Esophagus muscularis mucosa (tissue), 4 donors: Measurements from ENCODE around the gene MSANTD1. TPM values are rescaled to one million over a fixed set of nuclear protein-coding genes. Genes with fewer than 3 reads are reported as not detected.

Source experiments
- DNase-seq: peaks from one replicate; pipeline ENCODE4 v3.0.0-alpha.2; 2017; ENCODE audit errors: extremely low spot score
- H3K27ac ChIP-seq, 4 donors: fragments of 200-600 bp; sonication (generic); replicated peaks in 1 of 4; 1 replicate in 3 of 4; 2 replicates in 1 of 4; pipeline ENCODE4 v1.5.1; 2016 to 2019; ENCODE audit warnings: mild to moderate bottlenecking in 1 of 4
- H3K27me3 ChIP-seq, 4 donors: fragments of 200-600 bp; sonication (generic); one replicate each; pipeline versions ENCODE4 v1.5.1 to v1.6.0; 2016 to 2019
- H3K36me3 ChIP-seq, 4 donors: fragments of 200-600 bp; sonication (generic); one replicate each; pipeline ENCODE4 v1.5.1; 2016 to 2019
- H3K4me1 ChIP-seq, 4 donors: fragments of 200-600 bp; sonication (generic); one replicate each; pipeline ENCODE4 v1.5.1; 2016 to 2019
- H3K4me3 ChIP-seq, 4 donors: fragments of 200-600 bp; sonication (generic); 1 replicate in 2 of 4; 2 replicates in 2 of 4; pipeline ENCODE4 v1.5.1; 2016 to 2019; ENCODE audit warnings: mild to moderate bottlenecking in 4 of 4, moderate library complexity in 1 of 4
- H3K9me3 ChIP-seq, 4 donors: fragments of 200-600 bp; sonication (generic); 1 replicate in 3 of 4; 2 replicates in 1 of 4; pipeline ENCODE4 v1.5.1; 2016 to 2019
- CTCF ChIP-seq, 3 experiments: fragments of 200-600 bp in 2 of 3; fragments of 450-650 bp in 1 of 3; sonication (generic) in 2 of 3; IDR thresholded peaks; one replicate each; pipeline ENCODE4 v1.5.1; 2017 to 2019; ENCODE audit warnings: antibody characterized with exemption in 3 of 3, mild to moderate bottlenecking in 2 of 3, moderate library complexity in 1 of 3
- EP300 ChIP-seq: sonication (generic); formaldehyde crosslinking; IDR thresholded peaks from one replicate; pipeline ENCODE4 v1.6.1; 2017; ENCODE audit warnings: antibody characterized with exemption
- POLR2A ChIP-seq: fragments of 450-650 bp; IDR thresholded peaks from one replicate; pipeline ENCODE4 v1.6.1; 2017; ENCODE audit warnings: antibody characterized with exemption, moderate library complexity, mild to moderate bottlenecking, low read depth
- POLR2AphosphoS5 ChIP-seq, 2 donors: sonication (generic); formaldehyde crosslinking; IDR thresholded peaks; one replicate each; pipeline ENCODE4 v1.6.1; 2017; ENCODE audit warnings: antibody characterized with exemption in 2 of 2
- WGBS: methylation state at CpG from one replicate; pipeline ENCODE4 v1.1.5; 2018; 5-methylcytosine and 5-hydroxymethylcytosine counted together
- intact Hi-C: fragments of 100-400 bp; cut with DNase I; formaldehyde crosslinking; loops from one replicate; pipeline ENCODE4 v1.15.1; 2023
- total RNA-seq, 4 donors: library from RNA; depleted of rRNA; stranded (reverse); fragments of >200 nt; gene quantifications; one replicate each; pipeline versions ENCODE4 v1.1.0 to v1.2.1, GENCODE V29; 2016

Gene MSANTD1
- total RNA-seq, 4 donors from 2014 or later, result 0.06 to 0.83 (median 0.40) TPM

DNA sequence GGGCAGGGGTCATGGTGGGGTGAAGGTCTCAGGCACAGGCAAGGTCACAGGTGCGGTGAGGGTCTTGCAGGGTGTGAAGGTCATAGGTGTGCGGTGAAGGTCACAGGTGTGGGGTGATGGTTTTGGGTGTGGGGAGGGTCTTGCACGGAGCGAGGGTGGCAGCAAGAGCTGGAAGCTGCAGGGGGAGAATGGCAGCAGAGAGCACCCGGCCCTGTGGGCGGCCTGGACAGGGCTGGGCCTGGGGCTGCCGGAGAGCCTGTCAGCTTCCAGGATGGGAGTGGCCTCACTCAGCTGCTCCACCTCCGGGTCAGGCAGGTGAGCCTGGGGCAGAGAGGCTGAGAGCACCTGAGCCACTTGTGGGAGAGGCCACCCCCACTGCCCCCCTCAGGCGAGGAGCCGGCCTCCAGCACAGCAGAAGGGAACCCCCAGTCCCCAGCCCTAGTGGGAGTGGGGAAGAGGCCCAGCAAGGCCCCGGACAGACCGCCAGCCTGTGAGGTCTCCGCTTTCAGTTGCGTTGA, 1.5 kb downstream of the MSANTD1 start:
- peaks cover 0 to 7% (median 2%) of the 10 kb centered on the region in 4 donors for H3K36me3 ChIP-seq
- DNase-seq, result no peak
- no peaks in the 10 kb centered on the region for H3K9me3 ChIP-seq
- intact Hi-C loops, result no loop called here
- H3K27ac ChIP-seq, result no peak overlapping the region
- WGBS, result 85% methylated on average over 12 of the region's 14 CpGs
- no peaks in the 10 kb centered on the region for H3K4me1 ChIP-seq
- H3K27me3 ChIP-seq, result no peaks in the 10 kb centered on the region
- H3K4me3 ChIP-seq, result no peak overlapping the region
- TF ChIP-seq CTCF (IDR thresholded peaks at IDR 0.05) (no peak), EP300 (no peak), POLR2A (no peak), POLR2AphosphoS5 (IDR thresholded peaks at IDR 0.05) (no peak)

GRCh38 chr4:3250956-3251690, 2.2 kb downstream of the MSANTD1 start:
- no peaks in the 10 kb centered on the region for H3K27me3 ChIP-seq
- WGBS, result 93% methylated on average over 18 of the region's 19 CpGs
- H3K4me3 ChIP-seq, result no peak overlapping the region
- TF ChIP-seq EP300, result no peak
- no peak for TF ChIP-seq POLR2A
- no peak for TF ChIP-seq POLR2AphosphoS5 (IDR thresholded peaks at IDR 0.05)
- TF ChIP-seq CTCF (IDR thresholded peaks at IDR 0.05), result no peak
- no peak for DNase-seq
- H3K9me3 ChIP-seq, result no peaks in the 10 kb centered on the region
- H3K4me1 ChIP-seq, result no peaks in the 10 kb centered on the region
- intact Hi-C loops, result no loop called here
- peaks cover 0 to 14% (median 3%) of the 10 kb centered on the region in 4 donors for H3K36me3 ChIP-seq
- H3K27ac ChIP-seq, result no peak overlapping the region

DNA sequence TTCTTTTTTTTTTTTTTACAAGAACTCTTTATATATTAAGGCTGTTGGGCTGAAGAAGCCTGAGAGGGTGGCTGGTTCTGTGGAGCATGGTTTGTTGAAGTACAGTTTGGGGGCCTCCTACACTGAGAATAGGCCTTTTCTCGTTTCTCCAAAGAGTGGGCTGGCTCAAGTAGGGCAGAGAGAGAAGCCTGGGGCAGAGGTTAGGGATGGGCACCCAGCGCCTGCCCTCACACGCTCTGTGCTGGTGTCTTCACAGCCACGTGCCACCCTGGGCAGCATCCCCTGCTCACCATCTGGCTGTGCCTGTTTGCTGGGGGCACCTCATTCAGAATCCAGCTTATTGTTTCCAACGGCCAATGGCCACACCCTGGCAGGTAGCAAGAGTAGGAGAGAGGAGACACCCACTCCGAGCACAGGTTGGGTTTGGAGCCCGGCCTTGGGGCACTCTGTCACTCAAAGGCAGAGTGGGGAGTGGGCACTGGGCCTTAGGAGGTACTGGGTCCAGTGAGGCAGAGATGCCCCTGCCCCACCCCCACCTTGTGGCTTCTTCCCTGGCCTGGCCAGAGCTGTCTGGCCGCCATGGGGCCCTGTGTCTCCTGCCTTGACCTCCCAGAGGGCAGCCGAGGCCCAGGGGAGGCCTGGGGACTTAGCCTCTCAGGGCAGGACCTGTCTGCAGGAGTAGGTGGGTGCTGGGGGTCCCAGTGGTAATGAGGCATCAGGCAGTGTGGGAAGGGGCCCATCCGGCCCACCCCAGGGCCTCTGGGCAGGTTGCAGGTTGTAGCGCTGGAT, 2.9 kb downstream of the MSANTD1 start:
- intact Hi-C loops, result no loop called here
- DNase-seq, result no peak
- no peaks in the 10 kb centered on the region for H3K9me3 ChIP-seq
- TF ChIP-seq POLR2AphosphoS5 (IDR thresholded peaks at IDR 0.05) (no peak), EP300 (no peak), POLR2A (no peak), CTCF (IDR thresholded peaks at IDR 0.05) (no peak)
- H3K36me3 ChIP-seq, result peaks cover 0 to 17% (median 4%) of the 10 kb centered on the region in 4 donors
- H3K4me1 ChIP-seq, result no peaks in the 10 kb centered on the region
- no peak overlapping the region for H3K4me3 ChIP-seq
- 93% methylated on average over 10 of the region's 11 CpGs for WGBS
- H3K27ac ChIP-seq, result no peak overlapping the region
- no peaks in the 10 kb centered on the region for H3K27me3 ChIP-seq

GRCh38 chr4:3252480-3252828, 3.5 kb downstream of the MSANTD1 start:
- intact Hi-C loops, result no loop called here
- no peak for DNase-seq
- WGBS, result 91% methylated on average over 3 of the region's 3 CpGs

More at GRCh38 chr4:3252480-3252828, 3.5 kb downstream of the MSANTD1 start:
- TF ChIP-seq CTCF (IDR thresholded peaks at IDR 0.05) (no peak), EP300 (no peak), POLR2AphosphoS5 (IDR thresholded peaks at IDR 0.05) (no peak), POLR2A (no peak)
- Histone ChIP-seq H3K4me3 (no peak overlapping the region), H3K9me3 (no peaks in the 10 kb centered on the region), H3K4me1 (no peaks in the 10 kb centered on the region), H3K27ac (no peak overlapping the region), H3K36me3 (peaks cover 0 to 17% (median 7%) of the 10 kb centered on the region in 4 donors), H3K27me3 (no peaks in the 10 kb centered on the region)
